ENCODE data around the gene FBXO17. TPM values are rescaled to one million over a fixed set of nuclear protein-coding genes. Genes with fewer than 3 reads are reported as not detected.

The FBXO17 gene
- total and polyA plus RNA-seq, 2 of the 13 experiments (the other 11 are each of a cell fraction or from before 2014, with no cell fraction given) = 22.1 to 58.7 TPM

DNA sequence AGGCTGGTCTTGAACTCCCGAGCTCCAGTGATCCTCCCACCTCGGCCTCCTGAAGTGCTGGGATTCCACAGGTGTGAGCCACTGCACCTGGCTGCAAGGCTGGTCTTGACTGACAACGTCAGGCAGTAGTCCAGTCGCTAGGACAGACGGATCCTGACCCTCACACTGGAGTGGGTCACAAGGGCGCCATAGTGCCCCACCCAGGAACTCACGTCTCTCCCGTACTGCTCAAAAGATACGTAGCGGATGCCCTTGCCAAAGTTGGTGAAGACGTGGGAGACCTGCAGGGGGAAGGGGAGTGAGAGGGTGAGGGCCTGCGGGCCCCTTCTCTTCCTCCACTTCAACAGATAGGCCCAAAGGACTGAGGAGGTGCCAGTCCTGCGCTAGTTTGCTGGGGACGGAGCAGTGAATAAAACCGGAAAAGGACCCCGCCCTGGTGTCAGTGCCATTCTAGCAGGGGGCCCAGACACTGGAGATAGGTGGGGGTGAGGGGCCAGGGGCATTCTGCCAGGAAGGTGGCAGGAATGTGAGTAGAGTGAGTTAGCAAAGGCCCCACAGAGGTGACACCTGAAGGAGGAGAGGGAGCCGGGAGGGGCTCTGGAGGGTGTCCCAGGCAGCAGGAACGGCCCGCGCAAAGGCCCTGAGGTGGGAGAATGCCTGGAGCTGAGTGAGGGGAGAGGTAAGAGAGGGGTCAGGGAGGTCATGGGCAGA lies 32.9 kb downstream of the FBXO17 start (continued):
- TF ChIP-seq ZNF720 (CRISPR knock-in tag; IDR thresholded peaks at IDR 0.05) (no peak), POLR2AphosphoS5 (IDR thresholded peaks at IDR 0.05; ENCODE audit: low read depth, low read length) (peak; percentile 59), GABPB1 (CRISPR knock-in tag; IDR thresholded peaks at IDR 0.05) (no peak), ZNF496 (CRISPR knock-in tag; IDR thresholded peaks at IDR 0.05; ENCODE audit: insufficient replicate concordance) (no peak), ZNF782 (CRISPR knock-in tag; IDR thresholded peaks at IDR 0.05; ENCODE audit: borderline replicate concordance) (no peak), RFX1 (IDR thresholded peaks at IDR 0.05) (no peak), AKAP8 (CRISPR knock-in tag; IDR thresholded peaks at IDR 0.05) (peak; percentile 58; the same call in 1 of the 2 replicates), ZNF709 (CRISPR knock-in tag; IDR thresholded peaks at IDR 0.05) (no peak)
- TF ChIP-seq, protein P1, sequence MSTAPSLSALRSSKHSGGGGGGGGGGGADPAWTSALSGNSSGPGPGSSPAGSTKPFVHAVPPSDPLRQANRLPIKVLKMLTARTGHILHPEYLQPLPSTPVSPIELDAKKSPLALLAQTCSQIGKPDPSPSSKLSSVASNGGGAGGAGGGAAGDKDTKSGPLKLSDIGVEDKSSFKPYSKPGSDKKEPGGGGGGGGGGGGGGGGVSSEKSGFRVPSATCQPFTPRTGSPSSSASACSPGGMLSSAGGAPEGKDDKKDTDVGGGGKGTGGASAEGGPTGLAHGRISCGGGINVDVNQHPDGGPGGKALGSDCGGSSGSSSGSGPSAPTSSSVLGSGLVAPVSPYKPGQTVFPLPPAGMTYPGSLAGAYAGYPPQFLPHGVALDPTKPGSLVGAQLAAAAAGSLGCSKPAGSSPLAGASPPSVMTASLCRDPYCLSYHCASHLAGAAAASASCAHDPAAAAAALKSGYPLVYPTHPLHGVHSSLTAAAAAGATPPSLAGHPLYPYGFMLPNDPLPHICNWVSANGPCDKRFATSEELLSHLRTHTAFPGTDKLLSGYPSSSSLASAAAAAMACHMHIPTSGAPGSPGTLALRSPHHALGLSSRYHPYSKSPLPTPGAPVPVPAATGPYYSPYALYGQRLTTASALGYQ (CRISPR knock-in tag; IDR thresholded peaks at IDR 0.05) = no peak
- TF ChIP-seq, protein P2, sequence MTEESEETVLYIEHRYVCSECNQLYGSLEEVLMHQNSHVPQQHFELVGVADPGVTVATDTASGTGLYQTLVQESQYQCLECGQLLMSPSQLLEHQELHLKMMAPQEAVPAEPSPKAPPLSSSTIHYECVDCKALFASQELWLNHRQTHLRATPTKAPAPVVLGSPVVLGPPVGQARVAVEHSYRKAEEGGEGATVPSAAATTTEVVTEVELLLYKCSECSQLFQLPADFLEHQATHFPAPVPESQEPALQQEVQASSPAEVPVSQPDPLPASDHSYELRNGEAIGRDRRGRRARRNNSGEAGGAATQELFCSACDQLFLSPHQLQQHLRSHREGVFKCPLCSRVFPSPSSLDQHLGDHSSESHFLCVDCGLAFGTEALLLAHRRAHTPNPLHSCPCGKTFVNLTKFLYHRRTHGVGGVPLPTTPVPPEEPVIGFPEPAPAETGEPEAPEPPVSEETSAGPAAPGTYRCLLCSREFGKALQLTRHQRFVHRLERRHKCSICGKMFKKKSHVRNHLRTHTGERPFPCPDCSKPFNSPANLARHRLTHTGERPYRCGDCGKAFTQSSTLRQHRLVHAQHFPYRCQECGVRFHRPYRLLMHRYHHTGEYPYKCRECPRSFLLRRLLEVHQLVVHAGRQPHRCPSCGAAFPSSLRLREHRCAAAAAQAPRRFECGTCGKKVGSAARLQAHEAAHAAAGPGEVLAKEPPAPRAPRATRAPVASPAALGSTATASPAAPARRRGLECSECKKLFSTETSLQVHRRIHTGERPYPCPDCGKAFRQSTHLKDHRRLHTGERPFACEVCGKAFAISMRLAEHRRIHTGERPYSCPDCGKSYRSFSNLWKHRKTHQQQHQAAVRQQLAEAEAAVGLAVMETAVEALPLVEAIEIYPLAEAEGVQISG (CRISPR knock-in tag; IDR thresholded peaks at IDR 0.05) = no peak
- TF ChIP-seq, protein P3, sequence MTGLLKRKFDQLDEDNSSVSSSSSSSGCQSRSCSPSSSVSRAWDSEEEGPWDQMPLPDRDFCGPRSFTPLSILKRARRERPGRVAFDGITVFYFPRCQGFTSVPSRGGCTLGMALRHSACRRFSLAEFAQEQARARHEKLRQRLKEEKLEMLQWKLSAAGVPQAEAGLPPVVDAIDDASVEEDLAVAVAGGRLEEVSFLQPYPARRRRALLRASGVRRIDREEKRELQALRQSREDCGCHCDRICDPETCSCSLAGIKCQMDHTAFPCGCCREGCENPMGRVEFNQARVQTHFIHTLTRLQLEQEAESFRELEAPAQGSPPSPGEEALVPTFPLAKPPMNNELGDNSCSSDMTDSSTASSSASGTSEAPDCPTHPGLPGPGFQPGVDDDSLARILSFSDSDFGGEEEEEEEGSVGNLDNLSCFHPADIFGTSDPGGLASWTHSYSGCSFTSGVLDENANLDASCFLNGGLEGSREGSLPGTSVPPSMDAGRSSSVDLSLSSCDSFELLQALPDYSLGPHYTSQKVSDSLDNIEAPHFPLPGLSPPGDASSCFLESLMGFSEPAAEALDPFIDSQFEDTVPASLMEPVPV (CRISPR knock-in tag; IDR thresholded peaks at IDR 0.05) = no peak
- TF ChIP-seq, protein P4, sequence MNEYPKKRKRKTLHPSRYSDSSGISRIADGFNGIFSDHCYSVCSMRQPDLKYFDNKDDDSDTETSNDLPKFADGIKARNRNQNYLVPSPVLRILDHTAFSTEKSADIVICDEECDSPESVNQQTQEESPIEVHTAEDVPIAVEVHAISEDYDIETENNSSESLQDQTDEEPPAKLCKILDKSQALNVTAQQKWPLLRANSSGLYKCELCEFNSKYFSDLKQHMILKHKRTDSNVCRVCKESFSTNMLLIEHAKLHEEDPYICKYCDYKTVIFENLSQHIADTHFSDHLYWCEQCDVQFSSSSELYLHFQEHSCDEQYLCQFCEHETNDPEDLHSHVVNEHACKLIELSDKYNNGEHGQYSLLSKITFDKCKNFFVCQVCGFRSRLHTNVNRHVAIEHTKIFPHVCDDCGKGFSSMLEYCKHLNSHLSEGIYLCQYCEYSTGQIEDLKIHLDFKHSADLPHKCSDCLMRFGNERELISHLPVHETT (CRISPR knock-in tag; conservative IDR thresholded peaks at IDR 0.05) = no peak
- TF ChIP-seq, protein P5, sequence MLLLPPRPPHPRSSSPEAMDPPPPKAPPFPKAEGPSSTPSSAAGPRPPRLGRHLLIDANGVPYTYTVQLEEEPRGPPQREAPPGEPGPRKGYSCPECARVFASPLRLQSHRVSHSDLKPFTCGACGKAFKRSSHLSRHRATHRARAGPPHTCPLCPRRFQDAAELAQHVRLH (CRISPR knock-in tag; IDR thresholded peaks at IDR 0.05; ENCODE audit: borderline replicate concordance, low read depth) = no peak
- TF ChIP-seq, protein P6, sequence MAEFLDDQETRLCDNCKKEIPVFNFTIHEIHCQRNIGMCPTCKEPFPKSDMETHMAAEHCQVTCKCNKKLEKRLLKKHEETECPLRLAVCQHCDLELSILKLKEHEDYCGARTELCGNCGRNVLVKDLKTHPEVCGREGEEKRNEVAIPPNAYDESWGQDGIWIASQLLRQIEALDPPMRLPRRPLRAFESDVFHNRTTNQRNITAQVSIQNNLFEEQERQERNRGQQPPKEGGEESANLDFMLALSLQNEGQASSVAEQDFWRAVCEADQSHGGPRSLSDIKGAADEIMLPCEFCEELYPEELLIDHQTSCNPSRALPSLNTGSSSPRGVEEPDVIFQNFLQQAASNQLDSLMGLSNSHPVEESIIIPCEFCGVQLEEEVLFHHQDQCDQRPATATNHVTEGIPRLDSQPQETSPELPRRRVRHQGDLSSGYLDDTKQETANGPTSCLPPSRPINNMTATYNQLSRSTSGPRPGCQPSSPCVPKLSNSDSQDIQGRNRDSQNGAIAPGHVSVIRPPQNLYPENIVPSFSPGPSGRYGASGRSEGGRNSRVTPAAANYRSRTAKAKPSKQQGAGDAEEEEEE (CRISPR knock-in tag; IDR thresholded peaks at IDR 0.05; ENCODE audit: borderline replicate concordance) = no peak
- TF ChIP-seq, protein P7, sequence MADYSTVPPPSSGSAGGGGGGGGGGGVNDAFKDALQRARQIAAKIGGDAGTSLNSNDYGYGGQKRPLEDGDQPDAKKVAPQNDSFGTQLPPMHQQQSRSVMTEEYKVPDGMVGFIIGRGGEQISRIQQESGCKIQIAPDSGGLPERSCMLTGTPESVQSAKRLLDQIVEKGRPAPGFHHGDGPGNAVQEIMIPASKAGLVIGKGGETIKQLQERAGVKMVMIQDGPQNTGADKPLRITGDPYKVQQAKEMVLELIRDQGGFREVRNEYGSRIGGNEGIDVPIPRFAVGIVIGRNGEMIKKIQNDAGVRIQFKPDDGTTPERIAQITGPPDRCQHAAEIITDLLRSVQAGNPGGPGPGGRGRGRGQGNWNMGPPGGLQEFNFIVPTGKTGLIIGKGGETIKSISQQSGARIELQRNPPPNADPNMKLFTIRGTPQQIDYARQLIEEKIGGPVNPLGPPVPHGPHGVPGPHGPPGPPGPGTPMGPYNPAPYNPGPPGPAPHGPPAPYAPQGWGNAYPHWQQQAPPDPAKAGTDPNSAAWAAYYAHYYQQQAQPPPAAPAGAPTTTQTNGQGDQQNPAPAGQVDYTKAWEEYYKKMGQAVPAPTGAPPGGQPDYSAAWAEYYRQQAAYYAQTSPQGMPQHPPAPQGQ (CRISPR knock-in tag; IDR thresholded peaks at IDR 0.05; ENCODE audit: borderline replicate concordance) = no peak
